GM21526 (cell line): Measurements from ENCODE around the gene IFT172.
"Not testable (repeated sequence)": the region's sequence is repeated elsewhere in the genome, so short reads cannot be mapped to it uniquely, and the experiment has no call there.

Experiments
- ATAC-seq: cut with Tn5 transposase; IDR thresholded peaks from one replicate; pipeline ENCODE4 v1.9.1; 2021; ENCODE audit warnings: moderate library complexity; ENCODE audit not compliant: unreplicated experiment, low FRiP score

Gene IFT172

GRCh38 chr2:27489498-27490397 is at the start of gene IFT172:
Gene IFT172, minus strand, starts transcription at chr2:27489743. Its CDS starts 90 bp downstream, at chr2:27489653.
- peak; percentile 86 for ATAC-seq

- ATAC-seq, result not testable (repeated sequence)
Measured at GRCh38 chr2:27538839-27539450, 49.4 kb upstream of the IFT172 start.

GRCh38 chr2:27537287-27537686 is 47.7 kb upstream of the IFT172 start:
- ATAC-seq, result no peak

- no peak for ATAC-seq
Measured at GRCh38 chr2:27531983-27532382, 42.4 kb upstream of the IFT172 start.

GRCh38 chr2:27527182-27527581 is 37.6 kb upstream of the IFT172 start:
- ATAC-seq, result no peak

GRCh38 chr2:27522400-27522945 is 32.9 kb upstream of the IFT172 start:
- ATAC-seq, result no peak

- no peak for ATAC-seq
Measured at GRCh38 chr2:27520316-27520715, 30.8 kb upstream of the IFT172 start.

GRCh38 chr2:27518782-27519113 is 29.2 kb upstream of the IFT172 start:
- no peak for ATAC-seq

GRCh38 chr2:27518113-27518781 is 28.7 kb upstream of the IFT172 start:
- ATAC-seq, result no peak

GRCh38 chr2:27509326-27509725 is 19.8 kb upstream of the IFT172 start:
- no peak for ATAC-seq

GRCh38 chr2:27507293-27507692 is 17.8 kb upstream of the IFT172 start:
- no peak for ATAC-seq

GRCh38 chr2:27506587-27506986 is 17.0 kb upstream of the IFT172 start:
- no peak for ATAC-seq

GRCh38 chr2:27502142-27502541 is 12.6 kb upstream of the IFT172 start:
- no peak for ATAC-seq

GRCh38 chr2:27501042-27501441 is 11.5 kb upstream of the IFT172 start:
- ATAC-seq, result no peak

GRCh38 chr2:27498975-27499374 is 9.4 kb upstream of the IFT172 start:
- no peak for ATAC-seq

- ATAC-seq, result no peak
Measured at GRCh38 chr2:27497288-27497627, 7.7 kb upstream of the IFT172 start.

GRCh38 chr2:27496357-27497287 is 7.1 kb upstream of the IFT172 start, which contains the start of gene GCKR:
Gene GCKR, plus strand, starts transcription at chr2:27496839. Its CDS starts 66 bp downstream, at chr2:27496905.
- ATAC-seq, result no peak

- ATAC-seq, result no peak
Measured at GRCh38 chr2:27495840-27496356, 6.4 kb upstream of the IFT172 start.

- no peak for ATAC-seq
Measured at GRCh38 chr2:27494944-27495554, 5.5 kb upstream of the IFT172 start, which contains the start of gene FNDC4. Gene FNDC4, minus strand, starts transcription at chr2:27495200. Its CDS starts 521 bp downstream, at chr2:27494679.
